PC-9 (cell line): ENCODE results near the gene SPATA20.

Experiments used
- EZH2 ChIP-seq: fragments of 200-600 bp; sonication (generic); IDR thresholded peaks from 2 replicates; pipeline ENCODE4 v1.8.0; 2017; ENCODE audit warnings: antibody characterized with exemption, low read depth
- TF ChIP-seq, protein P1 (sequence below): fragments of 200-600 bp; sonication (generic); conservative IDR thresholded peaks from 2 replicates; pipeline ENCODE4 v1.6.1; 2017; ENCODE audit warnings: mixed run types, antibody characterized with exemption, mild to moderate bottlenecking, moderate library complexity

- TF ChIP-seq, protein P1, sequence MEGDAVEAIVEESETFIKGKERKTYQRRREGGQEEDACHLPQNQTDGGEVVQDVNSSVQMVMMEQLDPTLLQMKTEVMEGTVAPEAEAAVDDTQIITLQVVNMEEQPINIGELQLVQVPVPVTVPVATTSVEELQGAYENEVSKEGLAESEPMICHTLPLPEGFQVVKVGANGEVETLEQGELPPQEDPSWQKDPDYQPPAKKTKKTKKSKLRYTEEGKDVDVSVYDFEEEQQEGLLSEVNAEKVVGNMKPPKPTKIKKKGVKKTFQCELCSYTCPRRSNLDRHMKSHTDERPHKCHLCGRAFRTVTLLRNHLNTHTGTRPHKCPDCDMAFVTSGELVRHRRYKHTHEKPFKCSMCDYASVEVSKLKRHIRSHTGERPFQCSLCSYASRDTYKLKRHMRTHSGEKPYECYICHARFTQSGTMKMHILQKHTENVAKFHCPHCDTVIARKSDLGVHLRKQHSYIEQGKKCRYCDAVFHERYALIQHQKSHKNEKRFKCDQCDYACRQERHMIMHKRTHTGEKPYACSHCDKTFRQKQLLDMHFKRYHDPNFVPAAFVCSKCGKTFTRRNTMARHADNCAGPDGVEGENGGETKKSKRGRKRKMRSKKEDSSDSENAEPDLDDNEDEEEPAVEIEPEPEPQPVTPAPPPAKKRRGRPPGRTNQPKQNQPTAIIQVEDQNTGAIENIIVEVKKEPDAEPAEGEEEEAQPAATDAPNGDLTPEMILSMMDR = no peak
- TF ChIP-seq EZH2 = no peak
These were observed 21.7 kb downstream of the SPATA20 start for GRCh38 chr17:50568659-50569058.
